Forelimb muscle (tissue), 1 donor: ENCODE measurements around the gene KCNH6. TPM values are rescaled to one million over a fixed set of nuclear protein-coding genes. Genes with fewer than 3 reads are reported as not detected.

Experiments
- DNase-seq: peaks from one replicate; pipeline ENCODE4 v3.0.0-alpha.2; 2013; ENCODE audit warnings: low read depth
- polyA plus RNA-seq: library from polyadenylated mRNA; unstranded; fragments of 120-200 nt; gene quantifications from one replicate; pipeline ENCODE4 v1.2.1, GENCODE V29; 2013; ENCODE audit not compliant: insufficient read length

KCNH6 gene
- polyA plus RNA-seq, 1 donor = not detected

GRCh38 chr17:63555500-63556156, 32.5 kb downstream of the KCNH6 start:
- no peak for DNase-seq

GRCh38 chr17:63557416-63557815, 34.3 kb downstream of the KCNH6 start:
- no peak for DNase-seq

- DNase-seq = no peak
Measured at GRCh38 chr17:63558441-63558840, 35.3 kb downstream of the KCNH6 start.

GRCh38 chr17:63561819-63562218, 38.7 kb downstream of the KCNH6 start:
- DNase-seq = no peak

- DNase-seq = no peak
Measured at GRCh38 chr17:63563339-63563738, 40.2 kb downstream of the KCNH6 start.

GRCh38 chr17:63564562-63564961, 41.4 kb downstream of the KCNH6 start:
- DNase-seq = no peak

- DNase-seq = no peak
Measured at GRCh38 chr17:63567229-63567628, 44.1 kb downstream of the KCNH6 start.

- DNase-seq = no peak
Measured at GRCh38 chr17:63568563-63568962, 45.4 kb downstream of the KCNH6 start.

- no peak for DNase-seq
Measured at GRCh38 chr17:63571632-63572310, 48.6 kb downstream of the KCNH6 start.

- DNase-seq = no peak
Measured at GRCh38 chr17:63573634-63574033, 50.5 kb downstream of the KCNH6 start.

- no peak for DNase-seq
Measured at GRCh38 chr17:63578027-63578768, 55.0 kb downstream of the KCNH6 start.

GRCh38 chr17:63578769-63579111, 55.6 kb downstream of the KCNH6 start:
- DNase-seq = no peak

GRCh38 chr17:63579633-63580032, 56.5 kb downstream of the KCNH6 start:
- DNase-seq = no peak

- DNase-seq = no peak
Measured at GRCh38 chr17:63587770-63588169, 64.6 kb downstream of the KCNH6 start.

- no peak for DNase-seq
Measured at GRCh38 chr17:63588797-63589196, 65.6 kb downstream of the KCNH6 start.

- DNase-seq = no peak
Measured at GRCh38 chr17:63589646-63590045, 66.5 kb downstream of the KCNH6 start.

GRCh38 chr17:63592797-63593196, 69.6 kb downstream of the KCNH6 start:
- no peak for DNase-seq

- DNase-seq = no peak
Measured at GRCh38 chr17:63595132-63595531, 72.0 kb downstream of the KCNH6 start.

Other genes with a start within 250 kb of the KCNH6 start
- gene CYB561, start 77.1 kb upstream of the KCNH6 start, polyA plus RNA-seq = 5.9 TPM
- 10.3 TPM for gene ACE, start 46.3 kb upstream of the KCNH6 start, polyA plus RNA-seq
- gene DCAF7, start 27.1 kb downstream of the KCNH6 start, polyA plus RNA-seq = 36.2 TPM
- gene TACO1, start 77.5 kb downstream of the KCNH6 start, polyA plus RNA-seq = 18.2 TPM
- 20.8 TPM for gene MAP3K3, start 99.1 kb downstream of the KCNH6 start, polyA plus RNA-seq
- 8.2 TPM for gene LIMD2, start 176.8 kb downstream of the KCNH6 start, polyA plus RNA-seq
- 25.4 TPM for gene STRADA, start 218.4 kb downstream of the KCNH6 start, polyA plus RNA-seq